Naive thymus-derived CD4-positive, alpha-beta T cell (primary cell): ENCODE results near the gene GDPD3. TPM values are rescaled to one million over a fixed set of nuclear protein-coding genes. Genes with fewer than 3 reads are reported as not detected.
A peak's percentile ranks its signal among the peaks of the same experiment; 100 is the strongest.

ENCODE experiments used
- ATAC-seq: fragments of 150-1000 bp; cut with Tn5 transposase; 2 replicates; pipeline ENCODE4 v1.10.0; 2021; ENCODE audit warnings: mild to moderate bottlenecking, moderate library complexity
- CTCF ChIA-PET: fragments of 350-600 bp; sonication (Branson Sonifier 250); formaldehyde crosslinking; loops from one replicate; lab custom pipeline; 2021; ENCODE audit warnings: antibody characterized with exemption; lab: Charles Lee
- POLR2A ChIA-PET: fragments of 350-600 bp; sonication (Branson Sonifier 250); formaldehyde crosslinking; loops from one replicate; lab custom pipeline; 2021; ENCODE audit warnings: antibody characterized with exemption, inconsistent platforms; lab: Charles Lee
- DNase-seq, 9 donors: peaks; one replicate each; pipeline versions ENCODE4 v3.0.0 to v3.0.0-alpha.2; 2020 to 2022; ENCODE audit warnings: mixed read lengths in 1 of 9
- H3K27ac ChIP-seq: one replicate; pipeline ENCODE4 v1.7.0; 2013; ENCODE audit warnings: mild to moderate bottlenecking, low read depth, low read length, moderate library complexity
- H3K27me3 ChIP-seq, 2 donors: one replicate each; pipeline ENCODE4 v1.7.0; 2013; ENCODE audit warnings: low read length in 2 of 2, mild to moderate bottlenecking in 2 of 2, moderate library complexity in 2 of 2; ENCODE audit not compliant: control insufficient read depth in 2 of 2, insufficient read depth in 2 of 2
- H3K36me3 ChIP-seq, 3 experiments: 1 replicate in 2 of 3; 2 replicates in 1 of 3; pipeline ENCODE4 v1.7.0; 2013; ENCODE audit warnings: low read length in 3 of 3, mild to moderate bottlenecking in 3 of 3, moderate library complexity in 1 of 3; ENCODE audit not compliant: insufficient read depth in 3 of 3, control insufficient read depth in 2 of 3
- H3K4me1 ChIP-seq, 2 donors: one replicate each; pipeline ENCODE4 v1.7.0; 2013; ENCODE audit warnings: low read length in 2 of 2, mild to moderate bottlenecking in 2 of 2, moderate library complexity in 1 of 2; ENCODE audit not compliant: control insufficient read depth in 2 of 2, insufficient read depth in 2 of 2
- H3K4me3 ChIP-seq: 2 replicates; pipeline ENCODE4 v1.7.0; 2013; ENCODE audit warnings: mild to moderate bottlenecking, low read length
- H3K9me3 ChIP-seq, 3 experiments: 1 replicate in 2 of 3; 2 replicates in 1 of 3; pipeline ENCODE4 v1.7.0; 2013; ENCODE audit warnings: low read length in 3 of 3; ENCODE audit not compliant: control insufficient read depth in 2 of 3
- H3K27ac Mint-ChIP-seq, 9 donors: one replicate each; pipeline ENCODE4 v1.8.0; 2020 to 2022; ENCODE audit warnings: mixed read lengths in 9 of 9, mild to moderate bottlenecking in 8 of 9, moderate library complexity in 5 of 9, inconsistent platforms in 2 of 9
- H3K27me3 Mint-ChIP-seq, 5 donors: one replicate each; pipeline ENCODE4 v1.8.0; 2021 to 2022; ENCODE audit warnings: mixed read lengths in 5 of 5, mild to moderate bottlenecking in 1 of 5
- H3K36me3 Mint-ChIP-seq, 5 donors: one replicate each; pipeline ENCODE4 v1.8.0; 2020 to 2022; ENCODE audit warnings: mixed read lengths in 5 of 5, mild to moderate bottlenecking in 3 of 5, inconsistent platforms in 1 of 5
- H3K4me1 Mint-ChIP-seq, 7 donors: one replicate each; pipeline ENCODE4 v1.8.0; 2020 to 2022; ENCODE audit warnings: mixed read lengths in 7 of 7, mild to moderate bottlenecking in 3 of 7, inconsistent platforms in 1 of 7
- H3K4me3 Mint-ChIP-seq, 10 donors: one replicate each; pipeline ENCODE4 v1.8.0; 2020 to 2022; ENCODE audit warnings: mild to moderate bottlenecking in 10 of 10, mixed read lengths in 10 of 10, moderate library complexity in 6 of 10, inconsistent platforms in 2 of 10
- H3K9me3 Mint-ChIP-seq, 11 donors: one replicate each; pipeline ENCODE4 v1.8.0; 2020 to 2022; ENCODE audit warnings: mixed read lengths in 11 of 11, mild to moderate bottlenecking in 4 of 11, inconsistent platforms in 1 of 11, moderate library complexity in 1 of 11
- intact Hi-C, 2 donors: fragments of 100-400 bp; cut with micrococcal nuclease; formaldehyde crosslinking; loops; one replicate each; pipeline ENCODE4 v1.15.1; 2023
- polyA plus RNA-seq, 2 donors: library from polyadenylated mRNA; unstranded; fragments of 300-500 nt; fragmentation: Illumina TruSeq; gene quantifications; one replicate each; pipeline ENCODE4 v1.2.3, GENCODE V29; 2021
- total RNA-seq, 6 experiments: library from RNA in 5 of 6; stranded (reverse) in 5 of 6; gene quantifications; 1 replicate in 5 of 6; 2 replicates in 1 of 6; pipeline ENCODE4 v1.2.3 and lab custom pipeline; 2021 to 2026

Gene GDPD3
- total and polyA plus RNA-seq, 7 experiments from 2014 or later: 7.9 to 39.3 (median 12.3) TPM; not detected in 2

DNA sequence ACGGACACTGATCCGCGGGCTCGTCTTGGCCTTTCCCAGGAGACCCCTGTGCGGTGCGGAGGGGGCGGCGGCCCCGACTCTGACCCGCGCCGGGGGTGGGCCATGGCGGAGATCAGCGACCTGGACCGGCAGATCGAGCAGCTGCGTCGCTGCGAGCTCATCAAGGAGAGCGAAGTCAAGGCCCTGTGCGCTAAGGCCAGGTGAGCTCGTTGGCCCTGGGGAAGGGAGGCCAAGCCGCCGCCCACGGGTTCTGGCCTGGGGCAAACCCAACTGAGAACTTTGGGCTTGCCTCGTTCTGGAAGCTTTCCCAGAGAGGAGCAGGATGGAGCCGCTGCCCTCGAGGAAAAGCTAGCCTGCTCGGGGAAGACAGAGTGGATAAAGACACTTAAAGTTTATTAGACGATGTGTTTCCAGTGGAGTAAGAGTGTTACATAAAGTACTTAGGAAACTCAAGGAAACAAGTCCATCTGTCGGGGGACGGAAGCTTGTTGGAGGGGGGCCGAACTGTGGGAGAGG, 37.0 kb downstream of the GDPD3 start:
- H3K27ac Mint-ChIP-seq: peak overlapping the region; percentile 85 to 98 (median 94)
- Histone ChIP-seq H3K27me3 (no peaks in the 10 kb centered on the region), H3K27ac (peak overlapping the region; percentile 85), H3K36me3 (peaks cover 0 to 60% (median 10%) of the 10 kb centered on the region in 3 experiments), H3K9me3 (no peaks in the 10 kb centered on the region), H3K4me3 (peak overlapping the region; percentile 75), H3K4me1 (peaks cover 20 to 21% of the 10 kb centered on the region in 2 donors)
- ChIA-PET POLR2A (interaction anchor here (0.5 to 10.7 kb wide), 13 partner anchors 9 to 475 kb away, joined by 3 to 177 read pairs (median 4); partner anchors contain the start of genes ALDOA, CORO1A, TAOK2 and TBX6), CTCF (interaction anchor here (3.8 kb wide), 1 partner anchor 15 kb away, joined by 18 read pairs; the partner anchor contains the start of gene TBX6)
- peak in 3 of 9 donors; percentile 17 to 26 (median 23) for DNase-seq
- no peaks in the 10 kb centered on the region for H3K9me3 Mint-ChIP-seq
- H3K4me1 Mint-ChIP-seq: peaks cover 23 to 59% (median 41%) of the 10 kb centered on the region in 7 donors
- H3K36me3 Mint-ChIP-seq: peaks cover 0 to 29% (median 4%) of the 10 kb centered on the region in 5 donors
- intact Hi-C loops: loop anchor here in 1 of 2 donors (1.0 kb wide), 1 partner anchor 16 kb away; no protein-coding TSS in a partner anchor
- peaks cover 0 to 2% (median 0%) of the 10 kb centered on the region in 5 donors for H3K27me3 Mint-ChIP-seq
- H3K4me3 Mint-ChIP-seq: peak overlapping the region; percentile 90 to 99 (median 95)
- peak; percentile 42 for ATAC-seq

DNA sequence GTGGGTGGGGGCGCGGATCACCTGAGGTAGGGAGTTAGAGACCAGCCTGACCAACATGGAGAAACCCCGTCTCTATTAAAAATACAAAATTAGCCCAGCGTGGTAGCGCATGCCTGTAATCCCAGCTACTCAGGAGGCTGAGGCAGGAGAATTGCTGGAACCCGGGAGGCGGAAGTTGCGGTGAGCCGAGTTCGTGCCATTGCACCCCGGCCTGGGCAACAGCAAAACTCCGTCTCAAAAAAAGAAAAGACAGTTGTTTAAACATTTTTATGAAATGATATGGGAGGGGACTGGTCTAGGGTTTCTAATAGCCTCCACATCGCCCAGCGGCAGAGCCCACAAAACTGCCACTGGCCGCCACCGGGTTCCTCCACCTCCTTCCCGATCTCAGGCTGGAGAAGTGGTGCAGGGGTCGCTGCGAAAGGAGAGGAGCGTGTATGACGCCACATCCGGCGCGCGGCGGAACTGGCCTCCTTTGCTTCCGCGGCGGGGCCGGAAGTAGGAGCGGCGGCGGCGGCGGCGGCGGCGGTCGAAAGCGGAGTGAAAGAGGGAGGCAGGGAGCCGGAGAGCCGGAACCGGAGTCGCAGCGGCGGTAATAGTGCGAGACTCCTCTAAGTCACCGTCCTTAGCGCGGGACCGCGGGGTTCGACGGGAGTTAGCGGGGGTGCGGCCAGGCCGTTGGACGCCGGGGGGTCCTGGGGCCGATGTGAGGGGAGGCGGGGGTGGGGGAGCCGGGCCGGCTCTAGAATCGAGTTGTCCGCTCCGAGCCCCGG, 37.6 kb downstream of the GDPD3 start, which contains the start of gene PPP4C:
Gene PPP4C (plus strand): TSS at position 492 of the 773 bp plus-strand sequence. CDS start 384 bp downstream, outside the sequence.
- ChIA-PET CTCF (interaction anchor here (0.7 to 3.8 kb wide), 3 partner anchors 12 to 388 kb away, joined by 3 to 18 read pairs (median 4); partner anchors contain the start of gene TBX6), POLR2A (interaction anchor here (0.5 to 10.7 kb wide), 13 partner anchors 10 to 475 kb away, joined by 3 to 177 read pairs (median 4); partner anchors contain the start of genes ALDOA, CORO1A, DCTPP1 and TAOK2)
- Mint-ChIP-seq H3K9me3 (no peaks in the 10 kb centered on the region), H3K4me3 (peak within 1 kb of the TSS; percentile 90 to 99 (median 95)), H3K27ac (peak within 1 kb of the TSS; percentile 92 to 98 (median 96)), H3K4me1 (peaks cover 23 to 59% (median 41%) of the 10 kb centered on the region in 7 donors), H3K27me3 (peaks cover 0 to 2% (median 0%) of the 10 kb centered on the region in 5 donors), H3K36me3 (peaks cover 0 to 30% (median 4%) of the 10 kb centered on the region in 5 donors)
- peak; percentile 94 for ATAC-seq
- Histone ChIP-seq H3K4me3 (peak within 1 kb of the TSS; percentile 75), H3K36me3 (peaks cover 0 to 60% (median 4%) of the 10 kb centered on the region in 3 experiments), H3K9me3 (no peaks in the 10 kb centered on the region), H3K4me1 (peaks cover 20 to 21% of the 10 kb centered on the region in 2 donors), H3K27ac (peak within 1 kb of the TSS; percentile 85), H3K27me3 (no peaks in the 10 kb centered on the region)
- peak; percentile 82 to 92 (median 89) for DNase-seq
- intact Hi-C loops: loop anchor here (1.0 kb wide), 4 partner anchors 10 to 21 kb away; partner anchors contain the start of genes ALDOA (in 2 of the 2) and YPEL3 (in 1 of the 2)

DNA sequence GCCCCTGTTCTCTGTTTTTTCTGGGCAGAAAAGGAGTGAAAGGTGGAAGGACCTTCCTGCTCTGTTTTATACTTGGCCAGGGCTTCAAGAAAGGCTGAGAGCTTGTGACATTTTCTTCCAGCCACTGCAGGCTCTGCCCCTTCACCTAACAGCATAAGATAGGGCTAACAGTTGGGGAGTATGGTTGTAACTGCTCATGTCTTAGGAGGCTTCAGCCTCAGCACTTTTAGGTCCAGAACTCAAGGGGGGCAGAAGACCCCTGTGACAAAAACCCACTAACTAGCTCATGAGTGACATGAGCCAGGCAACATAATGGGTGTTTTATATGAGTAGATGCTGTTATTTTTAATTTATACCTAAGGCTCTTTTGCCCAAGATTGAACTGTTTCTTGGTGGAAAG, 42.8 kb downstream of the GDPD3 start:
- H3K9me3 ChIP-seq: no peaks in the 10 kb centered on the region
- ChIA-PET CTCF (interaction anchor here (0.6 kb wide), 2 partner anchors 114 to 340 kb away, joined by 3 to 4 read pairs; no protein-coding TSS in a partner anchor), POLR2A (interaction anchor here (0.6 to 10.7 kb wide), 3 partner anchors 22 to 480 kb away, joined by 3 to 177 read pairs (median 4); partner anchors contain the start of genes TBX6 and YPEL3)
- peak overlapping the region; percentile 12 for H3K27ac ChIP-seq
- no peak overlapping the region for H3K4me3 ChIP-seq
- DNase-seq (no peak), ATAC-seq (no peak)
- Mint-ChIP-seq H3K27ac (peak overlapping the region in 3 of 9 donors; percentile 4 to 52 (median 46)), H3K36me3 (peaks cover 0 to 38% (median 14%) of the 10 kb centered on the region in 5 donors), H3K27me3 (no peaks in the 10 kb centered on the region), H3K9me3 (no peaks in the 10 kb centered on the region), H3K4me1 (peaks cover 21 to 59% (median 42%) of the 10 kb centered on the region in 7 donors), H3K4me3 (peak overlapping the region in 1 of 10 donors; percentile 16)
- H3K27me3 ChIP-seq: no peaks in the 10 kb centered on the region
- peaks cover 18 to 64% (median 22%) of the 10 kb centered on the region in 3 experiments for H3K36me3 ChIP-seq
- peaks cover 21 to 30% of the 10 kb centered on the region in 2 donors for H3K4me1 ChIP-seq
- intact Hi-C loops: no loop called here

DNA sequence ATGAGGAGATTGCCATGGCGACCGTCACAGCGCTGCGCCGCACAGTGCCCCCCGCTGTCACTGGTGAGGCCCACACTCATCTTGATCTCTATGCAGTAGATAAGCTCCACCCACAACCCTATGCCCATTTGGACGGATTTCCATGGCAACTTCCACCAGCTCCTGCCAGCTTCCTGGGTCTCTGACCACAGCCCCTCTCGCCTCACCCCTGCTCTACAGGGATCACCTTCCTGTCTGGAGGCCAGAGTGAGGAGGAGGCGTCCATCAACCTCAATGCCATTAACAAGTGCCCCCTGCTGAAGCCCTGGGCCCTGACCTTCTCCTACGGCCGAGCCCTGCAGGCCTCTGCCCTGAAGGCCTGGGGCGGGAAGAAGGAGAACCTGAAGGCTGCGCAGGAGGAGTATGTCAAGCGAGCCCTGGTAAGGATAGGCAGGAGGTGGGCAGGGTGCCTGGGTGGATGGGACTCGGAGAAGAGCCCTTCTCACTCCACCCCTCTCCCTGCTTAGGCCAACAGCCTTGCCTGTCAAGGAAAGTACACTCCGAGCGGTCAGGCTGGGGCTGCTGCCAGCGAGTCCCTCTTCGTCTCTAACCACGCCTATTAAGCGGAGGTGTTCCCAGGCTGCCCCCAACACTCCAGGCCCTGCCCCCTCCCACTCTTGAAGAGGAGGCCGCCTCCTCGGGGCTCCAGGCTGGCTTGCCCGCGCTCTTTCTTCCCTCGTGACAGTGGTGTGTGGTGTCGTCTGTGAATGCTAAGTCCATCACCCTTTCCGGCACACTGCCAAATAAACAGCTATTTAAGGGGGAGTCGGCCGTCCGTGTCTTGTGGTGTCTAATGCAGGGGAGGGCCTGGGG, 43.5 kb downstream of the GDPD3 start:
- intact Hi-C loops: loop anchor here (5.0 to 10.0 kb wide), 2 partner anchors 335 to 852 kb away; partner anchors contain the start of genes FBXL19 (in 1 of the 2) and ZNF771 (in 1 of the 2)
- Histone ChIP-seq H3K4me3 (no peak overlapping the region), H3K36me3 (peaks cover 18 to 69% (median 22%) of the 10 kb centered on the region in 3 experiments), H3K4me1 (peaks cover 14 to 30% of the 10 kb centered on the region in 2 donors), H3K27me3 (no peaks in the 10 kb centered on the region), H3K27ac (peak overlapping the region; percentile 12), H3K9me3 (no peaks in the 10 kb centered on the region)
- H3K36me3 Mint-ChIP-seq: peaks cover 0 to 38% (median 14%) of the 10 kb centered on the region in 5 donors
- H3K9me3 Mint-ChIP-seq: no peaks in the 10 kb centered on the region
- POLR2A ChIA-PET: interaction anchor here (0.6 to 10.7 kb wide), 4 partner anchors 22 to 481 kb away, joined by 3 to 177 read pairs (median 4); partner anchors contain the start of genes TBX6 and YPEL3
- H3K4me3 Mint-ChIP-seq: peak overlapping the region in 5 of 10 donors; percentile 4 to 38 (median 16)
- no peaks in the 10 kb centered on the region for H3K27me3 Mint-ChIP-seq
- CTCF ChIA-PET: interaction anchor here (0.6 kb wide), 1 partner anchor 341 kb away, joined by 3 read pairs; no protein-coding TSS in a partner anchor
- H3K27ac Mint-ChIP-seq: peak overlapping the region in 7 of 9 donors; percentile 15 to 92 (median 41)
- DNase-seq (no peak), ATAC-seq (no peak)
- peaks cover 21 to 53% (median 40%) of the 10 kb centered on the region in 7 donors for H3K4me1 Mint-ChIP-seq

DNA sequence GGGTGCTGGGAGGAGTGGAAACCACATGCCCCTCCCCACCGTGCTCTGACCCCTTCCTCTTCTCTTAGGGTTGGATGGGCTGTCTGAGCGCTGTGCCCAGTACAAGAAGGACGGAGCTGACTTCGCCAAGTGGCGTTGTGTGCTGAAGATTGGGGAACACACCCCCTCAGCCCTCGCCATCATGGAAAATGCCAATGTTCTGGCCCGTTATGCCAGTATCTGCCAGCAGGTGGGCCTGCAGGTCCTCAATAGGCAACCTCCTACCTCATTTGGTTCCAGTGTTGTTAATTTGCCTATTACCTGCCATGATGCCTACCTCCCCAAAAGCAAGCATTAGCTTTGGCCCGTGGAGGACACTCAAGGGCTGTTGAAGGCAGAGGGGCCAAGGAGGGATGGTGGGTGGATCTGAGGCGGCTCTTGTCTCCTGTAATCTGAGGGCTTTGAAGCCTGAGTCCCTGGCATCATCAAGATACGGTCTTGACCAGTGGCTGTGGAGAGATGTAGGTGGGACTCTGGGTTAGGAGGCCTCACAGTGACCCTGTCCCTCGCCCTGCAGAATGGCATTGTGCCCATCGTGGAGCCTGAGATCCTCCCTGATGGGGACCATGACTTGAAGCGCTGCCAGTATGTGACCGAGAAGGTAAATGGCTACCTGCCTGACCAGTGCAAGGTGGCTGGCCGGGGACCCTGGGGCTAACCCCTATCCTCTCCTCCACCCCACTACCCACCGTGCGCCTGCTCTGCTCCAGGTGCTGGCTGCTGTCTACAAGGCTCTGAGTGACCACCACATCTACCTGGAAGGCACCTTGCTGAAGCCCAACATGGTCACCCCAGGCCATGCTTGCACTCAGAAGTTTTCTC, 44.4 kb downstream of the GDPD3 start:
- peak overlapping the region; percentile 22 for H3K27ac ChIP-seq

More for the DNA sequence above, 44.4 kb downstream of the GDPD3 start:
- DNase-seq (peak in 8 of 9 donors; percentile 42 to 73 (median 66)), ATAC-seq (no peak)
- Mint-ChIP-seq H3K4me3 (peak overlapping the region; percentile 66 to 86 (median 70)), H3K27ac (peak overlapping the region; percentile 56 to 92 (median 80)), H3K9me3 (no peaks in the 10 kb centered on the region), H3K4me1 (peaks cover 21 to 52% (median 38%) of the 10 kb centered on the region in 7 donors), H3K27me3 (no peaks in the 10 kb centered on the region), H3K36me3 (peaks cover 0 to 38% (median 14%) of the 10 kb centered on the region in 5 donors)
- Histone ChIP-seq H3K9me3 (no peaks in the 10 kb centered on the region), H3K4me3 (no peak overlapping the region), H3K4me1 (peaks cover 13 to 30% of the 10 kb centered on the region in 2 donors), H3K36me3 (peaks cover 18 to 71% (median 22%) of the 10 kb centered on the region in 3 experiments), H3K27me3 (no peaks in the 10 kb centered on the region)
- POLR2A ChIA-PET: interaction anchor here (0.8 to 6.3 kb wide), 5 partner anchors 15 to 339 kb away, joined by 3 to 159 read pairs (median 48); partner anchors contain the start of genes CORO1A, TBX6 and YPEL3
- CTCF ChIA-PET: no interaction called here
- intact Hi-C loops: loop anchor here (1.0 to 10.0 kb wide), 3 partner anchors 43 to 853 kb away; partner anchors contain the start of genes FBXL19 (in 1 of the 2) and ZNF771 (in 1 of the 2)
